Measurements from ENCODE around the gene THSD1.

Gene THSD1

GRCh38 chr13:52348983-52349780, 56.8 kb downstream of the THSD1 start:
- no peak overlapping the region for H3K4me2 ChIP-seq (ENCODE audit: low read depth, low read length)
- no peak for DNase-seq
- H3K79me2 ChIP-seq (ENCODE audit: low read length) = no peaks in the 10 kb centered on the region
- H4K20me1 ChIP-seq (ENCODE audit: insufficient read depth, low read length) = no peaks in the 10 kb centered on the region
- H3F3A ChIP-seq (ENCODE audit: insufficient read depth, low read length) = no peaks in the 10 kb centered on the region
- no peak overlapping the region for H2AFZ ChIP-seq (ENCODE audit: low read length)
- no peak for TF ChIP-seq EZH2phosphoT487 (IDR thresholded peaks at IDR 0.05; ENCODE audit: low read length)
- TF ChIP-seq, protein P1, sequence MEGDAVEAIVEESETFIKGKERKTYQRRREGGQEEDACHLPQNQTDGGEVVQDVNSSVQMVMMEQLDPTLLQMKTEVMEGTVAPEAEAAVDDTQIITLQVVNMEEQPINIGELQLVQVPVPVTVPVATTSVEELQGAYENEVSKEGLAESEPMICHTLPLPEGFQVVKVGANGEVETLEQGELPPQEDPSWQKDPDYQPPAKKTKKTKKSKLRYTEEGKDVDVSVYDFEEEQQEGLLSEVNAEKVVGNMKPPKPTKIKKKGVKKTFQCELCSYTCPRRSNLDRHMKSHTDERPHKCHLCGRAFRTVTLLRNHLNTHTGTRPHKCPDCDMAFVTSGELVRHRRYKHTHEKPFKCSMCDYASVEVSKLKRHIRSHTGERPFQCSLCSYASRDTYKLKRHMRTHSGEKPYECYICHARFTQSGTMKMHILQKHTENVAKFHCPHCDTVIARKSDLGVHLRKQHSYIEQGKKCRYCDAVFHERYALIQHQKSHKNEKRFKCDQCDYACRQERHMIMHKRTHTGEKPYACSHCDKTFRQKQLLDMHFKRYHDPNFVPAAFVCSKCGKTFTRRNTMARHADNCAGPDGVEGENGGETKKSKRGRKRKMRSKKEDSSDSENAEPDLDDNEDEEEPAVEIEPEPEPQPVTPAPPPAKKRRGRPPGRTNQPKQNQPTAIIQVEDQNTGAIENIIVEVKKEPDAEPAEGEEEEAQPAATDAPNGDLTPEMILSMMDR (IDR thresholded peaks at IDR 0.05; ENCODE audit: low read length) = no peak
- no peak for TF ChIP-seq EZH2 (optimal IDR thresholded peaks at IDR 0.05; ENCODE audit: low read depth, low read length)
- H3K9ac ChIP-seq (ENCODE audit: low read length) = no peak overlapping the region
- H3K27me3 ChIP-seq (replicated peaks; ENCODE audit: insufficient read depth, low read length) = no peaks in the 10 kb centered on the region
- no peaks in the 10 kb centered on the region for H3K9me2 ChIP-seq (replicated peaks; ENCODE audit: insufficient read depth, low read length)
- H3K9me3 ChIP-seq (replicated peaks; ENCODE audit: insufficient read depth, low read length) = no peaks in the 10 kb centered on the region
- H3K4me3 ChIP-seq (ENCODE audit: low read length) = no peak overlapping the region
- no peak overlapping the region for H3K27ac ChIP-seq (ENCODE audit: low read length)
- H3K36me3 ChIP-seq (replicated peaks; ENCODE audit: insufficient read depth, low read length) = no peaks in the 10 kb centered on the region
- H3K4me1 ChIP-seq (ENCODE audit: low read length) = no peaks in the 10 kb centered on the region

GRCh38 chr13:52348071-52348470, 57.9 kb downstream of the THSD1 start:
- Histone ChIP-seq H2AFZ (ENCODE audit: low read length) (no peak overlapping the region), H3K79me2 (ENCODE audit: low read length) (no peaks in the 10 kb centered on the region), H3K9ac (ENCODE audit: low read length) (no peak overlapping the region), H4K20me1 (ENCODE audit: insufficient read depth, low read length) (no peaks in the 10 kb centered on the region), H3K4me1 (ENCODE audit: low read length) (no peaks in the 10 kb centered on the region), H3K36me3 (replicated peaks; ENCODE audit: insufficient read depth, low read length) (no peaks in the 10 kb centered on the region), H3K4me2 (ENCODE audit: low read depth, low read length) (no peak overlapping the region), H3F3A (ENCODE audit: insufficient read depth, low read length) (no peaks in the 10 kb centered on the region), H3K4me3 (ENCODE audit: low read length) (no peak overlapping the region), H3K9me3 (replicated peaks; ENCODE audit: insufficient read depth, low read length) (no peaks in the 10 kb centered on the region), H3K27me3 (replicated peaks; ENCODE audit: insufficient read depth, low read length) (no peaks in the 10 kb centered on the region), H3K9me2 (replicated peaks; ENCODE audit: insufficient read depth, low read length) (no peaks in the 10 kb centered on the region), H3K27ac (ENCODE audit: low read length) (no peak overlapping the region)
- DNase-seq = no peak
- TF ChIP-seq EZH2phosphoT487 (IDR thresholded peaks at IDR 0.05; ENCODE audit: low read length) = no peak
- TF ChIP-seq, protein P1 (IDR thresholded peaks at IDR 0.05; ENCODE audit: low read length) = no peak
- no peak for TF ChIP-seq EZH2 (optimal IDR thresholded peaks at IDR 0.05; ENCODE audit: low read depth, low read length)

DNA sequence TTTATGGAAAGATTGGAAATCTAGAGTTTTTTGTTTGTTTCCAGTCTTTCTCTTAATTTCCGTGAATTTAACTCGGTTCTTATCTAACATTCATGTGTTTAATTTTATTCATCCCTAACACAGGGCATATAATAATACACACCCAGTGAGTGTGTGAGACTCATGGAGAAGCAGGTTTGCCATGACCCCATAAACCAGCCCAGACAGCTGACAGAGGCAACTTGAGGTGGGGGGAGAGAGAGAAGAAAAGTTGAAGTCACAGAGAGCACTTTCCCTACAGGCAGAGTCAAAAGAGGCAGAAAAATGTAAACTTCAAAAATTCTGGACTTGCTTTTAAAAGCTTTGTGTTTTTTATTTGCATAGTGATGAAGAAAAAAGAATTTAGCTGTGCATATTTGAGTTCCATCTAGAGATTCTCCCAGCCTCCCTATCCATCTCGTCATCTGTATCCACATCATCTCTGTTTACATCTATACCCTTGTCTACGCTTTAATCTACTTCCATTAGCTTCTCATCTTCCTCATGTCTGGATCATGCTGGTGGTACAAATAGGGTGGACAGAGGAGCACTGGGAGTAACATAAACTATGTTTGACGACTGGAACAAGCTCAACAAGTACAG, 60.2 kb downstream of the THSD1 start:
- no peak overlapping the region for H3K4me3 ChIP-seq (ENCODE audit: low read length)
- no peaks in the 10 kb centered on the region for H3K79me2 ChIP-seq (ENCODE audit: low read length)
- TF ChIP-seq EZH2phosphoT487 (IDR thresholded peaks at IDR 0.05; ENCODE audit: low read length) = no peak
- TF ChIP-seq EZH2 (optimal IDR thresholded peaks at IDR 0.05; ENCODE audit: low read depth, low read length) = no peak
- TF ChIP-seq, protein P1 (IDR thresholded peaks at IDR 0.05; ENCODE audit: low read length) = no peak
- H3K4me2 ChIP-seq (ENCODE audit: low read depth, low read length) = no peak overlapping the region
- no peak overlapping the region for H3K27ac ChIP-seq (ENCODE audit: low read length)
- no peak overlapping the region for H2AFZ ChIP-seq (ENCODE audit: low read length)
- H3K36me3 ChIP-seq (replicated peaks; ENCODE audit: insufficient read depth, low read length) = no peaks in the 10 kb centered on the region
- no peaks in the 10 kb centered on the region for H3K4me1 ChIP-seq (ENCODE audit: low read length)
- H3F3A ChIP-seq (ENCODE audit: insufficient read depth, low read length) = no peaks in the 10 kb centered on the region
- no peaks in the 10 kb centered on the region for H3K27me3 ChIP-seq (replicated peaks; ENCODE audit: insufficient read depth, low read length)
- H4K20me1 ChIP-seq (ENCODE audit: insufficient read depth, low read length) = no peaks in the 10 kb centered on the region
- no peaks in the 10 kb centered on the region for H3K9me3 ChIP-seq (replicated peaks; ENCODE audit: insufficient read depth, low read length)
- no peak for DNase-seq
- no peaks in the 10 kb centered on the region for H3K9me2 ChIP-seq (replicated peaks; ENCODE audit: insufficient read depth, low read length)
- no peak overlapping the region for H3K9ac ChIP-seq (ENCODE audit: low read length)
